IPS-11a (cell line): ENCODE results near the gene MKNK2.

ENCODE experiments used
- H3K4me3 ChIP-seq: one replicate; pipeline ENCODE4 v1.5.1; 2013; ENCODE audit warnings: low read depth, low read length, control low read depth

Gene MKNK2

GRCh38 chr19:2058570-2059421 is 7.8 kb upstream of the MKNK2 start:
- no peak overlapping the region for H3K4me3 ChIP-seq

- H3K4me3 ChIP-seq = no peak overlapping the region
Measured at GRCh38 chr19:2057484-2058469, 6.7 kb upstream of the MKNK2 start.

- no peak overlapping the region for H3K4me3 ChIP-seq
Measured at GRCh38 chr19:2056837-2057192, 5.8 kb upstream of the MKNK2 start.

- H3K4me3 ChIP-seq = no peak overlapping the region
Measured at GRCh38 chr19:2055931-2056836, 5.1 kb upstream of the MKNK2 start.

- no peak overlapping the region for H3K4me3 ChIP-seq
Measured at GRCh38 chr19:2054763-2055162, 3.7 kb upstream of the MKNK2 start.

DNA sequence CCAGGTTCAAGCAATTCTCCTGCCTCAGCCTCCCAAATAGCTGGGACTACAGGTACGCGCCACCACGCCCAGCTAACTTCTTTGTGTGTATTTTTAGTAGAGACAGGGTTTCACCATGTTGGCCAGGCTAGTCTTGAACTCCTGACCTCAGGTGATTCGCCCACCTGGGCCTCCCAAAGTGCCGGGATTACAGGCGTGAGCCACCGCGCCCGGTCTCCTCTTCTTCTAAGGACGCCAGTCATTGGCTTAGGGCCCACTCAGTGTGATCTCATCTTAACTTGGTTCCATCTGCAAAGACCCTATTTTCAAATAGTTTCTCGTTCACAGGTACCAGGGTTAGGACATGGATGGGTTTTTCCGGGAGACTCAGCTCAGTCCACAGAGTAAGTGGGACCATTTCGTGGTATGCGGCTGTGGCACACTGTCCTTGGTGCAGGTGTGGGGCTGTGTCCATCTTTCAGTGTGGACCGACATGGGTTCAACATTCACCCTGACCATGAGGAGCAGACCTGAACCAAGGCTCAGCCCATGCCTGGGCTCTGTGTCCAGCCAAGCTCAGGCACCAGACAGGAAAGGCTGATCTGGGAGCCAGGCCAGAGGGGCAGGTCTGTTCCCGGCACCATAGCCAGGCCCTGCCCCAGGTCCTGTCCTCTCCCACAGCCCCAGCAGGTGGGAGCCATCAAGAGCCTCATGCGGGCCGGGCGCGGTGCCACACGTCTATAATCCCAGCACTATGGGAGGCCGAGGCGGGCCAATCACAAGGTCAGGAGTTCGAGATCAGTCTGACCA is 2.8 kb upstream of the MKNK2 start:
- no peak overlapping the region for H3K4me3 ChIP-seq

- no peak overlapping the region for H3K4me3 ChIP-seq
Measured at GRCh38 chr19:2051773-2052704, 995 bp upstream of the MKNK2 start.

- H3K4me3 ChIP-seq = peak overlapping the region; percentile 76
Measured at GRCh38 chr19:2050349-2050990, 574 bp downstream of the MKNK2 start.

- H3K4me3 ChIP-seq = peak overlapping the region; percentile 76
Measured at GRCh38 chr19:2049741-2050348, 1.2 kb downstream of the MKNK2 start.

GRCh38 chr19:2048959-2049740 is 1.9 kb downstream of the MKNK2 start:
- peak overlapping the region; percentile 76 for H3K4me3 ChIP-seq

- no peak overlapping the region for H3K4me3 ChIP-seq
Measured at GRCh38 chr19:2048104-2048958, 2.7 kb downstream of the MKNK2 start.

DNA sequence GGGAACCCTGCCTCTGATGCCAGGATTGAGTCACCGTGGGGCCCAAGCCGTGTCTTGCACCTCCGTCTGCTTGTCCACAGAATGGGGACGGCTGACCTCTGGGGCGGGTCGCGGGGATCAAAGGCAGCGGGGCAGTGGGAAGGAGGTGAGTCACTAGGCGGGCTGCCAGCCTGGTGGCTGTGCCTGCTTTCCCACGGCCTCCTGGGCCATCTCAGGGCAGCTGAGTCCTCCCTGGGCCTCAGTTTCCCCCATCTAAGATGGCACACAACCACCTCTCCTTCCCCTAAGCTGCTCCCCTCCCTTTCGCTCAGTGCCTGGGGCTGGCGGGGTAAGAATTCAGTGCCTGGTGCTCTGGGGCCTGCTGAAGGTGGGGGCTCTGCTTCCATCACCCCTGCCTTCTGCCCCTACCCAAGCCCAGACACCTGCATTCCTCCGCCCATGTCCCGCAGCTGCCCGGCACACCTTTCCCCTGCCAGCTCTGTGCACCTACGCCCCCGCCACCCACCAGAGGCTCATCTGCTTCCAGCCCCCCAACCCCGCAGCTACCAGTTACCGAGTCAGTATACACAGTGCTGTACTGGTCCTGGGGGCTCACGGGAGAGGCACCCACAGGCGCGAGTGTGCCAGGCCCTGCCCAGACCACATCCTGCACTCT is 3.5 kb downstream of the MKNK2 start:
- no peak overlapping the region for H3K4me3 ChIP-seq

GRCh38 chr19:2047076-2047448 is 4.0 kb downstream of the MKNK2 start:
- no peak overlapping the region for H3K4me3 ChIP-seq

DNA sequence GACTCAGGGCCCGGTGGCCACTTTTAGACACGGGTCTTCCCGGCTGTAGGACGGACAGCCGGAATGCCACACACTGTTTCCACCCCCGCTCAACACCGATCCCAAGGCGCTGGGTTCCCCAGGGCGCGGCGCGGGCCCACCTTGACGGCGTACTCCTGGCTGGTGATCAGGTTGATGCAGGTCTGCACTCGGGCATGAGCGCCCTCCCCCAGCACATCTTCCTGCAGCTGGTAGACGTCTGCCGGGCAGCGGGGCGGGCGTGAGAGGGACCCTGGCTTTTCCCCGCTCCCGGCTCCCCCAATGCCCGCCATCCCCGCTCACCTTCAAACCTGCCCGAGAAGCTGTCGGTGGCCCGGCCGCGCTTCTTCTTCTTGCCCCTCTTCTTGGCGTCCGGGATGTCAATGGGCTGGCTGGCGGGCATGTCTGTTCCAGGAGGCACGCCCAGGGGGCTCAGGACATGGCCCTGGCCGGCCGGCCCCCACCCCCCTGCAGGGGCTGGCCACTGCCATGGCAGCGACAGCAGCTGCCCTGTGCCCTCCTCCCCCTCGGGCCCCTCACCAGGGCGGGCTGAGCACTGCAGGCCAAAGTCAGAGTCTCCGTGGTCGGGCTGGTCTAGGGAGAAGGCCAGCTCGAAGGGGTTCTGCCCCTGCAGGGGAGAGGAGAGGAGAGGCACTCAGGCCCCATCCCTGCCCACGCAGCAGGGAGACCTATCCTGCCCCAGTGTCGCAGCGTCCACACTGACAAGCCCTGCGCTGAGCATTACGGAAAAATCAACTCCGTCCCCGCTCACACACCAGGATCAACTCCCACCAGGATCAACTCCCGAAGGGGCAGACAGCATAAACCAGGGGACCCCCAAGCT is 4.8 kb downstream of the MKNK2 start:
- H3K4me3 ChIP-seq = no peak overlapping the region

DNA sequence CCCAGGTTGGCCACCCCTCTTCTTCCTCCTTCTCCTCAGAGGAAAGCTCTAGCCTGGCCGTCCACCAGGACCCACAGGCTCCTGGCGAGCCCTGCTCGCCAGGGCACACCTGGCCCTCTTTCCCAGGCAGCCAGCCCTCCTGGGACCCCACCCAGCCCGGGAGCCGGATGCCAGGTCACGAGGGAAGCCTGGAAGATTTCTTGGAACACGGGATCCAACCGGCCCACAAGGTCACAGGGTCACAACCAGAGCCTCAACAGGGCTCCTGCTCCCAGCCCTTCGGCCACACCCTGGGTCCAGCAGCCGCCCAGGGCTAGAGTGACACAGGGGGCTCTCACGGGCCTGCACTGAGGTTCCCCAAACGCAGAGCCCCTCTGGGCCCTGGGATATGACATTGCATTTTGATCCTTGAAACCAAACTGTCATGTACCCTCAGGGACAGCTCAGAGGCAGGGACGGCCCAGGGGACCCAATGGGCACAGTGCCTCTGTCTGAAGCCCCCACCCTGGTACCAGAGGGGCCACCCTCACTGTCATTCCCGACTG is 5.5 kb downstream of the MKNK2 start:
- H3K4me3 ChIP-seq = no peak overlapping the region
